Measurements from ENCODE around the gene XXYLT1. TPM values are rescaled to one million over a fixed set of nuclear protein-coding genes. Genes with fewer than 3 reads are reported as not detected.
A peak's percentile ranks its signal among the peaks of the same experiment; 100 is the strongest.

The XXYLT1 gene
- total and polyA plus RNA-seq, 10 donors = 2.7 to 22.3 (median 9.5) TPM

GRCh38 chr3:195128255-195129071, 142.5 kb downstream of the XXYLT1 start:
- no peak for DNase-seq
- intact Hi-C loops (cut with DNase I; ENCODE audit: low total_unique reads) = no loop called here
- Histone ChIP-seq H3K4me1 (peaks cover 0 to 49% (median 15%) of the 10 kb centered on the region in 6 donors), H3K4me3 (no peak overlapping the region), H3K36me3 (no peaks in the 10 kb centered on the region), H3K27me3 (replicated peaks in 1 of 7) (no peaks in the 10 kb centered on the region), H3K27ac (peak overlapping the region in 1 of 8 donors; percentile 16), H3K9me3 (no peaks in the 10 kb centered on the region)
- no peak for TF ChIP-seq CTCF (IDR thresholded peaks at IDR 0.05 in 8 of 11, conservative IDR thresholded peaks at IDR 0.05 in 3 of 11)
- no peak for TF ChIP-seq POLR2AphosphoS5 (IDR thresholded peaks at IDR 0.05)
- TF ChIP-seq POLR2A (IDR thresholded peaks at IDR 0.05) = no peak
- WGBS, 5 donors = 74 to 93% (median 85%) methylated on average over 7 of the region's 7 CpGs

- H3K27ac ChIP-seq = no peak overlapping the region
- TF ChIP-seq POLR2AphosphoS5 (IDR thresholded peaks at IDR 0.05) = no peak
- no peak for TF ChIP-seq POLR2A (IDR thresholded peaks at IDR 0.05)
- no peak for TF ChIP-seq CTCF (IDR thresholded peaks at IDR 0.05 in 8 of 11, conservative IDR thresholded peaks at IDR 0.05 in 3 of 11)
- WGBS, 5 donors = 58 to 72% (median 63%) methylated on average over 14 of the region's 14 CpGs
These were observed 144.8 kb downstream of the XXYLT1 start for GRCh38 chr3:195126056-195126605.

GRCh38 chr3:195125646-195126045, 145.3 kb downstream of the XXYLT1 start:
- no peak for DNase-seq
- 87 to 97% (median 93%) methylated on average over 9 to 11 of the region's 11 CpGs for WGBS, 5 donors
- peaks cover 0 to 49% (median 15%) of the 10 kb centered on the region in 6 donors for H3K4me1 ChIP-seq
- intact Hi-C loops (cut with DNase I; ENCODE audit: low total_unique reads) = no loop called here
- no peak overlapping the region for H3K4me3 ChIP-seq
- no peaks in the 10 kb centered on the region for H3K9me3 ChIP-seq
- no peak overlapping the region for H3K27ac ChIP-seq
- no peak for TF ChIP-seq POLR2AphosphoS5 (IDR thresholded peaks at IDR 0.05)
- TF ChIP-seq CTCF (IDR thresholded peaks at IDR 0.05 in 8 of 11, conservative IDR thresholded peaks at IDR 0.05 in 3 of 11) = no peak
- TF ChIP-seq POLR2A (IDR thresholded peaks at IDR 0.05) = no peak
- H3K27me3 ChIP-seq (replicated peaks in 1 of 7) = no peaks in the 10 kb centered on the region
- H3K36me3 ChIP-seq = no peaks in the 10 kb centered on the region

More at GRCh38 chr3:195126056-195126605, 144.8 kb downstream of the XXYLT1 start:
- H3K27me3 ChIP-seq (replicated peaks in 1 of 7) = no peaks in the 10 kb centered on the region
- intact Hi-C loops (cut with DNase I; ENCODE audit: low total_unique reads) = no loop called here
- H3K4me3 ChIP-seq = no peak overlapping the region
- H3K36me3 ChIP-seq = no peaks in the 10 kb centered on the region
- no peak for DNase-seq
- H3K9me3 ChIP-seq = no peaks in the 10 kb centered on the region
- H3K4me1 ChIP-seq = peaks cover 0 to 49% (median 15%) of the 10 kb centered on the region in 6 donors

- no peak for DNase-seq
- Histone ChIP-seq H3K9me3 (no peaks in the 10 kb centered on the region), H3K4me3 (no peak overlapping the region), H3K27me3 (replicated peaks in 1 of 7) (no peaks in the 10 kb centered on the region), H3K36me3 (no peaks in the 10 kb centered on the region), H3K27ac (no peak overlapping the region), H3K4me1 (peaks cover 0 to 47% (median 16%) of the 10 kb centered on the region in 6 donors)
- intact Hi-C loops (cut with DNase I; ENCODE audit: low total_unique reads) = no loop called here
- 81 to 87% (median 84%) methylated on average over 16 to 18 of the region's 18 CpGs for WGBS, 5 donors
- TF ChIP-seq CTCF (IDR thresholded peaks at IDR 0.05 in 8 of 11, conservative IDR thresholded peaks at IDR 0.05 in 3 of 11) (no peak), POLR2A (IDR thresholded peaks at IDR 0.05) (no peak), POLR2AphosphoS5 (IDR thresholded peaks at IDR 0.05) (no peak)
These were observed 146.5 kb downstream of the XXYLT1 start for GRCh38 chr3:195124378-195124992.

All from spleen (tissue), 11 donors.